Mononuclear cell (primary cell): ENCODE measurements around the gene RSPH10B2. TPM values are rescaled to one million over a fixed set of nuclear protein-coding genes. Genes with fewer than 3 reads are reported as not detected.
"Not testable (repeated sequence)": the region's sequence is repeated elsewhere in the genome, so short reads cannot be mapped to it uniquely, and the experiment has no call there.

ENCODE experiments used
- H3K27me3 ChIP-seq: 2 replicates; pipeline ENCODE4 v1.6.0; 2011; ENCODE audit warnings: low read length, control low read depth; ENCODE audit not compliant: insufficient read depth
- H3K4me1 ChIP-seq: 2 replicates; pipeline ENCODE4 v1.5.1; 2011; ENCODE audit warnings: mild to moderate bottlenecking, low read length, control low read depth; ENCODE audit not compliant: insufficient read depth
- H3K4me3 ChIP-seq: 2 replicates; pipeline ENCODE4 v1.5.1; 2011; ENCODE audit warnings: mild to moderate bottlenecking, low read length, moderate library complexity
- H3K9me3 ChIP-seq: 2 replicates; pipeline ENCODE4 v1.5.1; 2011; ENCODE audit warnings: low read depth, mild to moderate bottlenecking, control low read depth, low read length
- total RNA-seq: library from RNA; depleted of rRNA; stranded (reverse); fragments of >200 nt; gene quantifications from one replicate; pipeline ENCODE4 v1.2.3, GENCODE V29; 2012

The RSPH10B2 gene
- total RNA-seq = 0.21 TPM

DNA sequence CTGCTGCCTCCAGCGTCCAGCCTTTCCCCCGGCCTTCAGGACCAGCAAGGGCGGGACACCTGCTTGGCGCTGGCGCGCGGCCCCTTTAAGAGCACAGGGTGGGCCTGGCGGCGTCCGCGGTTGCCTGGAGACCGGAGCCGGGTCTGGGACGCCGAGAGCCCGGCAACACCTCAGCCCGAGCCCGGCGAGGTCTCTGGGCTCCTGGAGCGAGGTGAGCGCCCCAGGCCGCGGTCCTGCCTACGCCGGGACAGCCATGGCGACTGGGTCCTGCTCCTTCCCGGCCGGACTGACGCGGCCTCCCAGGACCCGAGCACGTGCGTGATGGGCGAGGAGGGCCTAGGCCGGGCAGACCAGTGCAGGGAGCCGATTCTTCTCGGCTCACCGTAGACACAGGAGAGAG is at the start of gene RSPH10B2:
TSS of gene RSPH10B2 (plus strand) at position 140 of the 400 bp plus-strand sequence. CDS start 3,575 bp downstream, outside the sequence.
- H3K9me3 ChIP-seq, H3K27me3 ChIP-seq, H3K4me3 ChIP-seq, H3K4me1 ChIP-seq: not testable (repeated sequence)

DNA sequence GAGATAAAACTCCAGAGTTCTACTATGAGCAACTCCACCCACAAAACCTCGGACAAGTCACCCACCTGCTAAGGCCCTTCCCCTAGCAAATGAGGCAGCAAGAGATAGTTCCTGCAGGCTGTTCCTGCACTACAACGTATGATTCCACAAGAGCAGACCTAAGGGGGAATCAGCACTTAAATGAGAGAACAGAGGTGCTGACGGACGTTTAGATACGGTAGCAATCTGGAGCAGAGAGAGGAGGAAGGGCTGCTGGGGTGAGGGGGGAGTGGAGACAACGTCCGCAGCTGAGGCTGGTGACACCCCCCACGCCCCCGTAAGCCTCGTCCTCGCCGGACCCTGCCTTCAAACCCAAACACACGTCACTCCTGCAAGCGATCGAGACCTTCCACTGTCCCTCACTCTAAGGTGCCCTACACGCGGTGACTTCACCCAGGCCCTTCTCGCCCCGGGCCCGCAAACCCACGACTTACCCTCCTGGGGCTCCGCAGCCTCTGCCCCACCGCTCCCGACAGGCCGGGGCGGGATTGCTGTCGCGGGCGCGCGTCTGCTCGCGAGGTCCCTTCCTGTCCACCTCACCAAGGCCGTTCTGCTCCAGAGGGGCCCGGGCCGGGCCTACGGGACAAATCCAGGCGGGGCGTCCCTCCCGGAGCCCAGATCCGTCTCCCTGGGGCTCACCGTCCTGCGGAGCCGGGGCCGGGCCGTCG is 47.8 kb upstream of the RSPH10B2 start:
- peak overlapping the region; percentile 90 for H3K4me3 ChIP-seq
- H3K9me3 ChIP-seq = no peaks in the 10 kb centered on the region
- H3K4me1 ChIP-seq = peaks cover 34% of the 10 kb centered on the region
- peaks cover 3% of the 10 kb centered on the region for H3K27me3 ChIP-seq

DNA sequence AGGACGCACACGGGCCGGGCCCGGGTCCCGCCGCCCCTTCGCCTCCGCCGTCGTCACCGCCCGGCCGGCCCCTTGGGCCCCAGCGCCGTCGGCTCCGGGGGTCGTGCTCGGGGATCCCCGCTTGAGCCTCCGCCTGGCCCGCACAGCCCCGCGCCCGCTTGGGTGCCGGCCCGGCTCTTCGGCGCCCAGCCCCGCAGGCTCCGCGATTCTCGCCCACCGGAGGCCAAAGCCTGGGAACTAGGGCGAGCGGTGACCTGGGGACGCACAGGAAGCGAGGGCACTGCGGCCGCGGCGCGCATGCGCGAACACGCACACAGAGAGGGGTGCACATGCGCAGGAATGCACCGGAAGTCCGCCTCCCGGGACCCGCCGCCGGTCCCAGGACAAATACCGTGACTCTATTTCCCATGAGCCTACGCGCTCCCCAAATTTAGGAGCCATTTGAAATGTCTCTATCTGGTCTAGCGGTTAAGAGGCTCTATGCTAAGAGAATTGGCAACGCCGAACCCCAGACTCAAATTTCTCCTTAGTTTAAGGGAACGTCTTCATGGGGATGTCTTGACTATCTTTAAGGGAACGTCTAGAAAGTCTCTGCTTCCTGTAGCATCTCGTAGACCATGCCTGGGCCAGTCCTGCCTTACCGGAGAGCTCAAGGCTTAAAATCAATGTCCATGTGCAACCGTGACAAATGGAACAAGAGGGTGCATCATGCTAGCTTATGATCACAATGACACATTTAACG is 47.1 kb upstream of the RSPH10B2 start, which contains the start of gene ZNF12:
TSS of gene ZNF12 (minus strand) at position 282 of the 742 bp plus-strand sequence. CDS start 1,774 bp downstream, outside the sequence.
- Histone ChIP-seq H3K9me3 (no peaks in the 10 kb centered on the region), H3K4me1 (peaks cover 34% of the 10 kb centered on the region), H3K4me3 (peak within 1 kb of the TSS; percentile 90), H3K27me3 (peaks cover 3% of the 10 kb centered on the region)

DNA sequence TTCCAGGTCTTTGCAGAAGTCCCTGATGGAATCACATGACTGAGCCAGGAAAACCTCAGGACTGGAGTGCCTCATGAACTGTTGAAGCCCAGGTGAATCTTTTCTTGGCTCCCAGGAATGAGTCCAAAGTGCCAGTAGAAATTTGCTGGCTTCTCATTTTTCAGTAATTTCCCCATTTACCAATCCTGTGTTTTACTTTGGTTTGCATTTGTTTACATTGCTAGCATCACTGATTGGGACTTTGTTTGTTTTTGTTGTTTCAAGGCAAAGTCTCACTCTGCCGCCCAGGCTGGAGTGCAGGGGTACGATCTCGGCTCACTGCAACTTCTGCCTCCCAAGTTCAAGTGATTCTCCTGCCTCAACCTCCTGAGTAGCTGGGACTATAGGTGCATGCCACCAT is 45.6 kb upstream of the RSPH10B2 start:
- Histone ChIP-seq H3K27me3 (peaks cover 6% of the 10 kb centered on the region), H3K4me3 (no peak overlapping the region), H3K9me3 (no peaks in the 10 kb centered on the region), H3K4me1 (peaks cover 25% of the 10 kb centered on the region)

DNA sequence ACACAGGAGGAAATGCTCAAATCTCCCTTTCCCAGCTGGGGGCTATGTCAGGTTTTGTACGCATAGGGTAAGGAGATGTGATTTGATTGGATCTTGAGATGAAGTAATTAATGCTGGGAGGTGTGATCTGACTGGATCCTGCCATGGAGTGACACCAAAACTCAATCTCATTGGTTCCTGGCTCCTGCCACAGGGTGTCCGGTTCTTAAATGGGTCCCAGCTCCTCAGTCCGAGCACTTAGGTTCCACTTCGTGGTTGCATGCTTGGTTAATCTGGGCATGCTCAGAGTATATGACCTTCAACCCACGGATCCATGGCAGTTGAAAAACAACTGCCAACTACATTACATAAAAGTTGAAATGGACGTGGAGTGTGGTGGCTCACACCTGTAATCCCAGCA is 44.1 kb upstream of the RSPH10B2 start:
- Histone ChIP-seq H3K4me3 (no peak overlapping the region), H3K4me1 (peaks cover 19% of the 10 kb centered on the region), H3K9me3 (no peaks in the 10 kb centered on the region), H3K27me3 (peaks cover 6% of the 10 kb centered on the region)

DNA sequence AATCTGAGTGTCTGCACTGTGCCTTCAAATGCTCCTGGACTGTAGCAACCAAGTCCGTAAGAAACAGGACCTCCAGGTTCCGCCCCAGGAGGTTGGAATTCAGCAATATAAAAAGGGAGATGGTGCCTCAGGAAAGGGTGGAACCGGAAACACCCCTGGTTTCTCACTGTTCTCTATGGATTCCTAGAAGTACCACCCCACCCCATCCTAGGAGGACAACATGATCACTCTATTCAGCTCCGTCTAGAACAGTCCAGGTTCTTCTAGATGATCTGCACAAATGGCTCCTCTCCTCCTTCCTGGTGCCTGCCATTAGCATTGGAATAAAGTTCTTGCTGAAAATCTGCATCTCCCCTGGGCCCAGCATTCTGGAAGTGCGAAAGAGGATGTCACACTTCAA is 39.5 kb upstream of the RSPH10B2 start:
- Histone ChIP-seq H3K4me1 (no peaks in the 10 kb centered on the region), H3K9me3 (no peaks in the 10 kb centered on the region), H3K4me3 (no peak overlapping the region), H3K27me3 (peaks cover 6% of the 10 kb centered on the region)

DNA sequence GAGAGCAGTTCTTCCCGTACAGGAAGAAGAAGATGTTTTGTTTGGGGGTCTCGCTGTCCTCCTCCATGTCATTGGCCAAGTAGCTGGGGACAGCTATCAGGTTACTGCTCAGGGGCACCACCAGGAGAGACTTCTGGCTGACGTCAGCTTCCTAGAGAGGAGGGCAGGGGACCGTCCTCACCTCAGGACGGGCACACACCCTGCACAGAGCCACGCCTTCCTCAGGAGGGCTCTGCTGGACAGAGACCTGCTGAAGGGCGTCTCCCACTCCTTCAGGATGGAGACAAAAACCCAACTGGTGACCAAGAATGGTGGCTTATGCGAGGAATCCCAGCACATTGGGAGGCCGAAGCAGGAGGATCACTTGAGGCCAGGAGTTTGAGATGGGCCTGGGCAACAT is 38.0 kb upstream of the RSPH10B2 start:
- H3K4me1 ChIP-seq = not testable (repeated sequence)

DNA sequence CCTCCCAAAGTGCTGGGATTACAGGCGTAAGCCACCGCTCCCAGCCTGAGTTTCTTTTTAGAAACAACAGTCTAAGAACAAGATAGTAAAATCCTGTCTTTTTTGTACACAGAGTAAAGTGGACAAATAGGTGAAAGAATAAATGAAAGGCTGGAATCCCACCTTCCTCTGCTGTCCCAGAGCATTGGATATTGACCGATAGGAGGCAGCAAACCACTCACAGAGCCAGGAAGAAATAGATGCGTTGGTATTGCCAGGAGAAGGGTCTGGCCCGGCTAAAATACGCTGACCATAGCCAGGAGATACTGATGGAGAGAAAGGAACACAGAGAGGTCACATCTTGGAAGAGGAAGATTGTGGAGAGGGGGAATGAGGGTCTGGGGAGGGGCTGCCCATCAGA is 35.8 kb upstream of the RSPH10B2 start:
- H3K4me1 ChIP-seq = no peaks in the 10 kb centered on the region
- H3K4me3 ChIP-seq = no peak overlapping the region
- no peaks in the 10 kb centered on the region for H3K9me3 ChIP-seq
- peaks cover under 1% of the 10 kb centered on the region for H3K27me3 ChIP-seq

More for the DNA sequence above, 38.0 kb upstream of the RSPH10B2 start:
- H3K4me3 ChIP-seq, H3K27me3 ChIP-seq, H3K9me3 ChIP-seq: not testable (repeated sequence)

DNA sequence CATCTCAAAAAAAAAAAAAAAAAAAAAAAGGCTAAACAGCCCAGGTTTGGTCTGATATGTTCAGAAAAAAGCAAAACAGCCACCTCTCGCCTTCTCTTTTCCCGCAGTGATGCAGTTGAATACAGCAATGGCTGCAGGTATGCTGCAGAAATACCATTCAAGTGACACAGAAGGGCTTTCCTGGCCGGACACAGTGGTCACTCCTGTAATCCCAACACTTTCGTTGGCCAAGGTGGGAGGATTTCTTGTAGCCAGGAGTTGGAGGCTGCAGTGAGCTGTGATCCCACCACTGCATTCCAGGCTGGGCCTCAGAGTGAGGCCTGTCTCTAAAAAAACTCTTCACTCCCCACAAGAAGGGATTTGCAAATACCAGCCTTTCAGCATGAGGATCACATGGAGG is 29.6 kb upstream of the RSPH10B2 start:
- not testable (repeated sequence) for H3K9me3 ChIP-seq, H3K4me3 ChIP-seq
- H3K4me1 ChIP-seq = peaks cover 14% of the 10 kb centered on the region

DNA sequence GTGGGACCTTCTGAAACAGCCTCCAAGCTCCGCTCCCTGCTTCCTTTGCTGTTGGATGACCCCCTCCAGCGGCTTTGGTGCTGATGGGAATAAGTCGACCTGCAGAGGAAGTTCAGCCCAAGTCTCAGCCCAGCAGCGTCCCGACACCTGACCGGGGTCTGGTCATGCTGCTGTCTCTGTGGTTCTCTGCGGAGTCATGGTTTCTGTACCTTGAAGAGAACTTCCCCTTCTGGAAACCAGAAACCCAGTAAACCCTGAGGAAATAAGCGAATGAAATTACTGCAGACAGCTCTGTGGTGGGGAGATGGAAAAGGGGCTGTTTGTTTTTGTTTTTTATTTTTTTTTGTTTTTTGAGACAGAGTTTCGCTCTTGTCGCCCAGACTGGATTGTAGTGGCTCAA is 28.9 kb upstream of the RSPH10B2 start:
- no peak overlapping the region for H3K4me3 ChIP-seq
- peaks cover 14% of the 10 kb centered on the region for H3K4me1 ChIP-seq
- no peaks in the 10 kb centered on the region for H3K9me3 ChIP-seq
- no peaks in the 10 kb centered on the region for H3K27me3 ChIP-seq

More for the DNA sequence above, 29.6 kb upstream of the RSPH10B2 start:
- H3K27me3 ChIP-seq = not testable (repeated sequence)

DNA sequence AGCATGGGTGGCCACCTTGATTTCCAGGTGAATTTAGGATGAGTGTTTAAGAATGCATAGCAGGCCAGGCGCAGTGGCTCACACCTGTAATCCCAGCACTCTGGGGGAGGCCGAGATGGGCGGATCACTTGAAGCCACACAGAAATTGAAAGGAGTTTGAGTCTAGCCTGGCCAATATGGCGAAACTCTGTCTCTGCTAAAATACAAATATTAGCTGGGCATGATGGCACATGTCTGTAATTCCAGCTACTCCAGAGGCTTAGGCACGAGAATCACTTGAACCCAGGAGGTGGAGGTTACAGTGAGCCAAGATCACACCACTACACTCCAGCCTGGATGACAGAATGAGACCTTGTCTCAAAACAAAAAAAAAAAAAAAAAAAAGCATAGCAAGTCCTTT is 27.6 kb upstream of the RSPH10B2 start:
- H3K4me3 ChIP-seq, H3K27me3 ChIP-seq, H3K9me3 ChIP-seq: not testable (repeated sequence)
- peaks cover 25% of the 10 kb centered on the region for H3K4me1 ChIP-seq

DNA sequence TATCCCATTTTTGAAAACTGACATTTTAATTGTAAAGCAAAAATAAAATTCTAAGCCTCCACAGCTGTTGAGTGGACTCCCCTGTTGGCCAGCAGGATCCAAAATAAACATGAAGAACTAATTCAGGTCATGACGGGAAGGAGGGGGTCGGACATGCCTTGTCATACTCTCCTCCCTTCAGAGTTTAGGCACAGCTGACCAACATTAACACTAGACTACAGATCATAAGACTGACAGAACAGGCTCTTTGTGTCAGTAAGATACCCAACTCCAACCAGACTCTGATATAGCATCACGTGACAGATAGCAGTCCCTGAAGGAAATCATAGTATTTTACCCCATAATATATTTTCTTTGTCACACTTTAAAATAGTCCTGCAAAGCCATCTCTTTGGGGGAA is 26.2 kb upstream of the RSPH10B2 start:
- Histone ChIP-seq H3K4me3 (no peak overlapping the region), H3K9me3 (no peaks in the 10 kb centered on the region), H3K4me1 (peaks cover 27% of the 10 kb centered on the region), H3K27me3 (no peaks in the 10 kb centered on the region)

DNA sequence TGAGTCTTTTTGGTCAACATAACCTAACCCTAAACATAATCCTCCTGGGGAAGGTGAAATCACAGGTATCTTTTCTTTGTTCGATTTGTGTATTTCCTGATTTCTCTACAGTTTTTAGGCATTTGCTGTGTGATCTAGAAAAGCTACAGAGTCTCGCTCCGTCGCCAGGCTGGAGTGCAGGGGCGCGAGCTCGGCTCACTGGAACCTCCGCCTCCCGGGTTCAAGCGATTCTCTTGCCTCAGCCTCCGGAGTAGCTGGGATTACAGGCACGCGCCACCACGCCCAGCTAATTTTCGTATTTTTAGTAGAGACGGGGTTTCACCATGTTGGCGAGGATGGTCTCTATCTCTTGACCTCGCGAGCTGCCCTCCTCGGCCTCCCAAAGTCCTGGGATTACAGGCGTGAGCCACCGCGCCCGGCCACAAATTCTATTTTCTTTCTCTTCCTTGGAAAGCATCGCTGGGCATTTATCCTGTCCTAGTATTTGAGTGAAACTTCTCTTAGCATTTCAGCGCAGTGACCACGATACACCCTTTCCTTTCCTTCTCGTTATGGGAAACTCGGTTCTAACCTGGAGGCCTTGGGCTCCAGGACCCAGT is 24.9 kb upstream of the RSPH10B2 start:
- not testable (repeated sequence) for H3K27me3 ChIP-seq, H3K9me3 ChIP-seq
- H3K4me3 ChIP-seq = peak overlapping the region; percentile 63
- peaks cover 27% of the 10 kb centered on the region for H3K4me1 ChIP-seq

DNA sequence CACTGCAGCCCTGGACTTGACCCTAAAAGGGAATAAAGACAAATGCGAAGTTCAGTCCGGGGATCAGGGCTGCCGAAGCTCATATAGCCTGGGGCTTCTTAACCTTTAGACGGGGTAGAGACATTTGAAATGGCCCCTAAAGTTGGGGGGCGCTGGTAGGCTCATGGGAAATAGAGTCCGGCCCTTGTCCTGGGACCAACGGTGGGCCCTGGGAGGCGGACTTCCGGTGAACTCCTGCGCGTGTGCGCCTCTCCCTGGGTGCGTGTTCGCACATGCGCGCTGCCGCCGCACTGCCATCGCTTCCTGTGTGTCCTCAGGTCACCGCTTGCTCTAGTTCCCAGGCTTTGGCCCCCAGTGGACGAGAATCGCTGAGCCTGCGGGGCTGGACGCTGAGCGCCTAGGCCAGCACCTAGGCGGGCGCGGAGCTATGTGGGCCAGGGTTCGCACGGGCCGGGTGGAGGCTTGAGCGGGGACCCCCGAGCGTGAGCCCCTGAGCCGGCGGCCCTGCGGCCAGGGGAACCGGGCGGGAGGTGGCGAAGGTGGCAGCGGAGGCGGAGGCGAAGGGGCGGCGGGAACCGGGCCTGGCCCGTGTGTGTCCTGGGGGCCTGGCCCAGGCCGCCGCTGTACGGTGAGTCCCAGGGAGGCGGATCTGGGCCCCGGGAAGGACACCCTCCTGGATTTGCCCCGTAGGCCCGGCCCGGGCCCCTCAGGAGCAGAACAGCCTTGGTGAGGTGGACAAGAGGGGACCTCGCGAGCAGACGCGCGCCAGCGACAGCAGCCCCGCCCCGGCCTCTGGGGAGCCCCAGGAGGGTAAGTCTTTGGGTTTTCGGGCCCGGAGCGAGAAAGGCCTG is 24.2 kb upstream of the RSPH10B2 start:
- peak overlapping the region; percentile 63 for H3K4me3 ChIP-seq
- H3K27me3 ChIP-seq = no peaks in the 10 kb centered on the region
- no peaks in the 10 kb centered on the region for H3K9me3 ChIP-seq
- H3K4me1 ChIP-seq = peaks cover 26% of the 10 kb centered on the region

DNA sequence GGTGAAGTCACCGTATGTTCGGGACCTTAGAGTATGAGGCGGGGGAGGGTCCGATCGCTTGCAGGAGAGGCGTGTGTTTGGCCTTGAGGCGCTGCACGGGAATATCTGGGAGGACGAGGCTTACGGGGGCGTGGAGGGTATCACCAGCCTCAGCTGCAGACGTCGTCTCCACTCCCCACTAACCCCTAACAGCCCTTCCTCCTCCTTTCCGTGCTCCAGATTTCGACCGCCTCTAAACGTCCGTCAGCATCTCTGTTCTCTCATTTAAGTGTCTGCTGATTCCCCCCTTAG is 23.6 kb upstream of the RSPH10B2 start:
- Histone ChIP-seq H3K9me3 (no peaks in the 10 kb centered on the region), H3K4me3 (peak overlapping the region; percentile 63), H3K27me3 (no peaks in the 10 kb centered on the region), H3K4me1 (peaks cover 20% of the 10 kb centered on the region)
